Umbilical cord (tissue), 2 donors: ENCODE data around the gene ZNF521. TPM values are rescaled to one million over a fixed set of nuclear protein-coding genes. Genes with fewer than 3 reads are reported as not detected.

ENCODE experiments used
- DNase-seq: peaks from one replicate; pipeline ENCODE4 v3.0.0-alpha.2; 2015; ENCODE audit warnings: low spot score
- total RNA-seq: library from RNA; depleted of rRNA; stranded (reverse); fragments of >200 nt; gene quantifications from one replicate; pipeline ENCODE4 v1.2.3, GENCODE V29; 2014; ENCODE audit warnings: low replicate concordance; ENCODE audit not compliant: insufficient read depth

The ZNF521 gene
- total RNA-seq, 1 donor from 2014 or later, result 50.6 TPM

DNA sequence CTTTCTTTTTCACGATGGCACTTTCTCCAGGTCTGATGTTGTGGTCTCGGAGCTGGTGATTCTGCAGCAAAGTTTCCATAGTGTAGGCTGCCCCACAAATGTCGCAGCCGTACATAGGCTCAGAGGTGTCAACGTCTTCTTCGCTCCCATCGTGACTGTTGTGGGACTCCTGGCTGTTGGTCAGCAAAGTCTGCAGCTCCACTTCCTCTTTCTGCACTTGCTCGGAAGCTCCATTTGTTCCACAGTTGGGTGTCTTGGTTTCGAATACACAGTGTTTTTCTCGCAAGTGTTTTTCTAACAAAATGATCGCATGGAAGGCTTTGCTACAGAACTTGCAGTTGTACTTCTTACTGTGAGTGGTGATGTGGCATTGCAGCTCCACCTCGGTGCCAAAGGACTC lies 126.8 kb downstream of the ZNF521 start:
- no peak for DNase-seq

DNA sequence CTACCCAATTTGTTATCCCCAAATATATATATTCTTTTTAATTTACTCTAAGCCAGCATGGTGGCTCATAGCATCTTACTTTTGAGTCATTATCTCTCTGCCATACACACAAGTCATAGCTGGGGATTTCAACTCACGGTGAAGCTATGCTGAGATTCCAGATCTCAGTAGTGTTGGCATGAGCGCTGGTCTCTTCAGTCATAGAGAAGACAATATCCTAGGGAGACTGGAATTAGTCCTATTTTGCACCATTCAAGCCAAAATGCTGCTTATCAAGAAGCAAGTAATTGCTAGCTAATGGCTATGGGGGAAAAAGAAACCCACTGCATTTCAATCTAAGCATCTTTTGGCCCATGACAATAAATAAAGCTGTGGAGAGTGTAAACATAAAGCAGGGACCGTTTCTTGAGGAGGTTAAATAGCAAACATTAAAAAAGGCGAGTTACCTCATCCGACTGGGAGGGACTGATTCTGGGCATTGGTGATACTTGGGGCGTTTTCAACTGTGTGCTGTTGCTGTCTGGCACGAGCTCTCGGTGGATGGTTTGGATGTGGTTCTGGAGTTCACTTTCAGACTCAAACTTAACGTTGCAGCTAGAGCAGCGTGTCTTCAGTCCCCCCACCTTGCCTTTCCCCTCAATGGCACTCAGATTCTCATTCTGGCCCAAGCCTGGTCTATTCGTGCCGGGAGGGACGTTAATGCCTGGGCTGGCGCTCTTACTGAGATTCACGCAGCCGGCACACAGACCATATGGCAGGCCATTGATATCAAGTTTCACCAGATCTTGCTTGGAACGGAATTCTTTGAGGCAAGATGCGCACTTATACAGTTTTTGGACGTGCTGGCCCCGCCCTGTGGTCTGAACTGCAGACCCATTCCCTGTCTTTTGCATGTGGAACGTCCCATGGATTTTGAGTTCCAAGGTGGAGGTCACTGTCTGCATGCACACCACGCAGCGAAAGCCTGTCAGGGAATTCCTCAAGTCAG lies 127.8 kb downstream of the ZNF521 start:
- no peak for DNase-seq

DNA sequence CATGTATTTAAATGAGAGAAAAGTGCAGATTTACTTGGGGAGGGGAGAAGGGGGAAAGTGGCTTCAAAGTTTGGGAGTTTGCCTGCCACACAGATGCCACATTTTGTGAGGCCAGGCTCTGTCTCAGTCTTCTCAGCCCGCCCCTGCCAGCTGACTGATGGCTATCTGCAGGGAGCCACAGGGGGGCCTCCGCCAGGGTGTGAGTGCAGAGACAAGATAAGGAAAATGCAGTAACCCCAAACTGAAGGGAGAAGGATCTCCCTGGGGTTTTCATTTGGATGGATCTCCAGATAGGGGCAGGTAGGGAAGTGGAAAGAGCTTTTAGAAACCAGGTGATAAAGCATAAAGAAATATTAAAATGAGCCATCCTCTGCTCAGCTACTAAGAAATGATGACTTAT lies 128.8 kb downstream of the ZNF521 start:
- DNase-seq, result no peak

DNA sequence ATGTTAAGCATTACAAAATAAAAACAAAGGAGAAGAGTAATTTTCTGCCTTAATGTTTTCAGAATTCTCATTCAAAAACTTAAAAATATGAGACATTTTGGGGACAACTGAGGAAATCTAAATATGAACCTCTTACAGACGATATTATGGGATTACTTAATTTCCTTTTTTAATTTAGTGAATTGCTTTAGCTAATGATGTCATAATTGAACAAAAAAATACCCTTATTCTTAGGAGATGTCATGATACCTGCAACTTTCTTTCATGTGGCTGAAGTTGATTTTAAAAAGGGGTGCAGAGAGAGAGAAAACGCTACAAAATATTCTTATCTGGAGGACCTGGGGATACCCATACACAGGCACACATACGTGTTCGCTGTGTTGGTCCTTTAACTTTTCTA lies 129.3 kb downstream of the ZNF521 start:
- DNase-seq, result no peak

DNA sequence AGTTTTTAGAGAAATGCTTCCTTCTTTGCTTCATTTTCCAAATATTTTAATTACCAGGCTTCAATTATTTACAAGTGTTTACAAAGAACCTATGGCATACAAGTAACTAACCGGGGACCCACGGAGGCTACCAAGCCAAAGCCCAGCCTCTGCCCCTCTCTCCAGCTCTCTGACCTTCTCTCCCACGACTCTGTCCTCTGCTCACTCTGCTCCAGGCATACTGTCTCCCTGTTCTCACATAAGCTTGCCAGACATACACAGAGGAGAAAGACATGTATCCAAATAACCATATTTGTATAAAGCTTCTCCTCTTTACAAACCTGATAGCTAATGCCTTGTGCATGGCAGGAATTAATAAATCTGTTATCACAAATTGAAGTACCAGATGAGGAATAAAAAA lies 141.3 kb downstream of the ZNF521 start:
- DNase-seq, result no peak

DNA sequence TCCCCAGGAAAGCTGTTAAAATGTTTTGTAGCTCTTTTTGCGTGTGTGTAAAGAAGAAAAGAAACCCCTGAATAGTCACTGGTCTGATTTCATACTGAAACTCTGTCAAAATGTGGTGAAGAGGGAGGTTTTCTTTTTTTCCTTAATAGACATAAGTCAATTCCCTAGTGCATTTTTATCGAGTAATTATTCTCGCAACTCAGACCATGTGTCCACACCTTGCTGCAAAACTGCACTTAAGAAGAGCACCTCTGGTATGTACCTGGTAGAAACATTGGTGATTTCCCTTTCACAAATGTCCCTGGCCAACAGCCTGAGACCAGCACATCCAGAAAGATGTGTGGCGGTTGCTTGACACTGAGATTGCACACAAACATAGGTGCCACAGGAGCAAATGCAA lies 159.9 kb downstream of the ZNF521 start:
- no peak for DNase-seq

DNA sequence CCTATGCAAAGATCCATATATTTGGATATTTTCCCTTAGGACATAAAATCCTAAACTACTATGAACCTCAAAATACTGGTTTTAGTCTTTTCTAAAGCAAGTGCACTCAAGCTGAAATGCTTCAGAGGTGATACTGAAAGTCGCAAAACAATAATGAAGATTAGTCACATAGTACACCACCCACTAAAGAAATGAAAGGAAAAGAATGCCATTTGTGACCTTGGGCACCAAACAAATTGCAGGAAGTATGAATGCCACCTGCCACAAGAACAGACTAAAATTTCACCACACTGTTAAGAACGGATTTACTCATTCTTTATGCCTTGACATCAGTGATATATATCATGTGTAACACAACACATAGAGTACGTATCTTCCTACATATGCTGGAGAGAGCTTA lies 161.5 kb downstream of the ZNF521 start:
- no peak for DNase-seq

DNA sequence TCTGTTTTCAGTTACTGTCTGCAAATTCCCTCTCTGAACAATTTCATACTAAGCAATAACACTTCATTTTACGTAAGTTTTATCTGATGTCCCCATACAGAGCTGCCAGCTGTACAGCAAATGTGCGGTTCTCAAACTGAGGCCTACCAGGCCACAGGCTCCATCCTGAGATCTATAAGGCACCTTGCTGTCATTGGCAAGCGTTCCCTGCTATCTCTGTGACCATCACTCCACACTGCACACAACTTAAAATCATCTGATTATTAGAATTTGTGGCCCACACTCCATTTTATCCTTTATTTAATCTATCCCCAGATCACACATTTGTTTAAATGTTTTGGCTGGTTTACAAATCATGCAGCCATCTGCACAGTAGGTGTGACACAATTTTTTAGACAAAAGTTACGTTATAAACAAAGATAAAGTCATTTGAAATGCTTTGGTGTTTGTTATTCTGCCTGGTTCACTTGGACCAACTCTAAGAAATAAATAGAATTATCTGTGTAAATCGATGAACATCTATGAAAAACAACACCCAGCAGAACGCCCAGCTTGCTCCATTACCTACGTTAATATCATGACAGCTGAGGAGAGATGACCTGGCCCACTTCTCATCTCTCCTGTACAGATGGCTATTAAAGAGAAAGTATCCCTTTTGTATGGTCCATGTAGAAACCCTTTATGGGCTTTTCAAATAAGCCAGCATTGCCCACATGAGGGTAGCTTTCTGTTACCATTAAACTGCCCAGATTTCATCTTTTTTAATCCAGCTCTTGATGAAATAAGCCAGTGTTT lies 162.4 kb downstream of the ZNF521 start:
- no peak for DNase-seq

DNA sequence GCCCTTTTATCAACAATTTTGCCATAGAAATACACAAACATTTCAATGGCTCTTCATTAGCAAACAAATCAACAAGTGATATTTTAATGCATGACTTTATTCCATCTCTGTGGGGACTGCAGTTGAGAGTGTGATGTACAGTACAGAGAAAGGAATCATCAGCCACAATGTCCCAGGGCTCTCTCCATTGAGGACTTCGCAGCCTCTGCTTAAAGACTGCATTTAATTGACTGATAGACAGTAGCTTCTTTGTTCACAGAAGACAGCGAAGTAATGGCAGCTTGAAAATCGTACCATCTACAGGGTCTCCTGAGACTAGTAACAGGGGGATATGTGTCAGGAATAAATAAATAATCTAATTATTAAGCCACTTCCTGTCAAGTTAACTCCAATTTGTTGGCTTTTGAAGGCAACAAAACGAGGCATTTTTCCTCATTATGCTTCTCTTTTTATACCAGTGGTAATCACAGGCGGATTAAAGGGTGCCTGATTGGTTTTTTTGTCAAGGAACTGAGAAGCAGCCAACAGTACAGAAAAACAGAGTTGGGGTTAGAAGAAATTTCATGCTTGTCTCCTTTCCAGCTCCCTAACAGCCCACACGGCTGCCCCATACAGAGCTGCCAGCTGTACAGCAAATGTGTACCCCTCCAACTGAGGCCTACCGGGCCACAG lies 164.3 kb downstream of the ZNF521 start:
- no peak for DNase-seq

DNA sequence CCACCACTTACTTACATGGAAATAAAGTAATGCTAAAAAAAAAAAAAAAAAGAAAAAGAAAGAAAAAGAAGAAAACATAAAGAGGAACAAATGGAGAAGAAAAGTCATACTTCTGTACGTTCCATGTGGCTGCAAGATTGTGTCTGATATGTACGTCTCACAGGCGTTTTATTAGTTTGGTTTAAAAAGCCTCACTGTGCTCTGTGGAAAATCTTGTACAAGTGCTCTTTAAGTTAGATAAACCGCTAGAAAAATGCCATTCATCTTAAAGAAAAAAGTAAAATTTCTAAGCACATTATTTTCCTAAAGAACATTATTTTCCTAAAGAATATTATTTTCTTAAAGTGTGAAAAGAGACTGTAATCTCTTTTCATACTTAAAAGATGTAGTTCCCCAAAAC lies 165.1 kb downstream of the ZNF521 start:
- no peak for DNase-seq

DNA sequence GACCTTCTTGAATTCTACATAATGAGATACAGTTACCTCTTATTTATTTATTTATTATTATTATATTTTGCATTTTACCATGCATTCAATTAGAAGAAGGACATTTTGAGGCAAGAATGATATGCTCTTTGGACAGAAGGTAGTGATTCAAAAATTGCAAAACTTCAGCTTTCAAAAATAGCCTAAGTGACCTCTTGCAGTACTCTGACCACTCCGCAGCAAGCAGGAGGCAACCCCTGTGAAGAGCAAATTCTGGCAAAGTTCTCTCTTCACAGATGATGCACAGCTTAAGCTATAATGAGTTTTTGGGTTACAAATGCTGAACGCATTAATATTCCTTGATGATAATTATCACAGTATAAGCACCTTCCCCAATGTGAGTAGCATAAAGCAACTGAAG lies 170.0 kb downstream of the ZNF521 start:
- DNase-seq, result no peak

DNA sequence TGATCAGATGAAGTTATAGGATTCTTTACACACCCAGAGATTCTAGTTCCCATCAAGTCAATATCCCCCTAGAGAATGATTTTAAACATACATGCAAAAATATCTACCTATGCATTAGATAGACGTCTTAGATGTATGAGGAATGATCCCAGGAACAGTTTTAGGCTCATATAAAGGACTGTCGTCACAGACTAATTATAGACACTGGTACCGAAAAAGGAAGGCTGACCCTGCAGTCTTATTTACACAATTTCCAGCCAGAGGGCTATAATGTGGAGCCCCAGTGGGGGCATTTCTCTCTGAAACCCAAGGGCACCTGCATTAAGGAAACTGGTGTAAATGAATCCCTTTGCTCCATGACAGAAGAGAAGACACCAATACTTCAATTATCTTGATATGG lies 170.4 kb downstream of the ZNF521 start:
- no peak for DNase-seq

DNA sequence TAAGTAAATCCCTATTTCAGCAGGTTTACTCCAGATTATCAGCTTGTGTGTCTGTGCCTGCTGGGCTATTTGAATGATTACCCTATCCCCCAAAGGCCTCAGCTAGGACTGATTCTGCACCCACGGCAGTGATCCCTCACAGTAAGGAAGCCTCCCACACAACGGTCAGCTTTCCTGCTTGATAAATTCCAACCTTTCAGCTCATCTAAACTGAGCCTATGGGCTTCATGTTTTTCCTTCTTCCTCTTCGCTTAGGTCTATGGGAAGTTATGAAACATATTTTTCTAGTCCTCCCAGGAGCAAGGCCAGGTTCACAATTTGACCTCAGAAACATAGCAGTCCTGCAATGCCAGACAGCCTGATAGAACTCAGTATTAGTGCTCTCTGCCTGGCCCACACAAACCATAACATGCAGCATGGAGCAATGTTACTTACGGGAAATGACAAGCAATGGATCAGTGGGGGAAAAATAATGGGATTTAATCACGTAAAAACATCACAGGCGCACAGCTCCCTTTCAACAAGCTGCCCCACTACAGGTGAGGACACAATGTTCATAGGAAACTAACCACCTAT lies 170.9 kb downstream of the ZNF521 start:
- DNase-seq, result no peak

DNA sequence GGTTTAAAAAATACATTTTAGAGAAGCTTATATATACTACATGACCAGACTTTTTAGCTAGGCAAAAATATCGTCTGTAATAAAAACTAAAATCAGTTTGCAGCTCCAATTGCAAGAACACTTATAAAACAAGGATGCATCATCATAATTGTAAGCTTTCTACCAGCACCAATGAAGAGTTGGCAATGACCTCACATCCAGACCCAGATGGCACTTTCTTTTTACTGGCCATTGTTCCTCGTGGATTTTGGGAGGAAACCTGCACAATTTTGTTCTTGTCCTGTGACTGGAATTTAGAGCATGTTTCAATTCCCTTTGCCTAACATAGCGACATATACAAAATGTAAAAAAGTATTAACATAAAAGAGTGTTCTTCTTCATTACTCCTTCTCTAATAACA lies 174.3 kb downstream of the ZNF521 start:
- no peak for DNase-seq

DNA sequence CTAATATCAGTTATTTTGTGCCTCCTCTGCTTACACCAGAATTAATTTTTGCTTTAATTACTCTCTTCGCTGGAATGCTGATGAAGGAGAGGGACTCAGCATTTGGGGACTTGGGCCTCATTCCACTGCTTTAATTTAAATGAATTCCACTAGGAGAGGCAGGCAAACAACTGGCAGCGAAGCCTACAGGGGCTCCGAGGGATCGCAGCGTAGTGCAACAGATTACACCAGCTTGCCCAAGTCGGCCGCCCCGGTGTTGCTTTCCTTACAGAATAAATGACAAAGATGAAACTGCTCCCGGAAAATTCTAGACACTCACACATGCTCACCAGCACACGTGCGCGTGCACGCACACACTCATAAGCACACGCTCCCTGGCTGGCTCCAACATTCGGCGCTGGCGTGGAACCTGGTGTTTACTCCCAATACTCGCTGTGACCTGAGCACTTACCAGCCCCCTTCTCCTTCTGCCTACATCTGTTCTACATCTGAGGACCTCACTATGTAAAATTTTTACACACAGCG lies 175.4 kb downstream of the ZNF521 start:
- no peak for DNase-seq

DNA sequence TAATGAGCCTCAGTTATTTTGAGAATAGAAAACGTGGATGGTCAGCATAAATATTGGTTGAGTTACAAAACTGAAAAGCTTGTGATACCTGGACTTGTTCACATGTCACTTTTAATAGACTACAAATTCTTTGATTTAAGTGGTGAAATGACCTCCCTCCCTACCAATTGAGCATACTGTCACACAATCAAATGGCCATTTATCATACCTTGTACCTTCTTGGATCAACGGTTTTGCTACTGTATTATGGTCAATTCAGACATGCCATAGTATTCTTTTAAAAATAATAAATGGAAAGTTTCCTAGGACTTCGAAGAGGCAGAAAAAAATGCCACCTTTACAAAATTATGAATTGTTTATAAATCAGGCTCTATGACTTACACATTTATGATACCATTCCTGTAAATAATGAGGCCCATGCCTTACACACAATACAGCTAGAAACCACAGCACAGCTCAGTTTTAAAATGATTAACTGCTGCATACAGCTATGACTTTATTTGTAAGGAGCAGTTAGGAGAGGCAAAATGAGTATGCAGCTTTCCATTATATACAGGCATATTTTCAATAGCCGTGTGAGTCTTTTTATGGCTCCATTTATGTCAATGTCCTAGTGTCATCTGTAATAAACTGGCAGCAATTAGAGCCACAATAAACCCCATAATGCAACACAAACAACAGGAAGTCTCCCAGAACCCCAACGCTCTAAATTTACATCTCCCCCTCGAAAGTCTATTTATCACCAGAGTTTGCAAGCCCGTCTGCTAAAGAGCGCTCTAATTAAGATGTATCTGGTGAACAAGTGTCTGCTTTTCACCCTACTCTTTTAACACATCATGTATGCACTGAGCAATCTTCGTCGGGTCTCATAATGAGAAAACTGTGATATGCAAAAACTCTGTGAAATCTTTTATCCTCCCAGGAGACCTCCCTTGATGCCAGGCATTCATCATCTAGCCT lies 176.1 kb downstream of the ZNF521 start:
- no peak for DNase-seq

DNA sequence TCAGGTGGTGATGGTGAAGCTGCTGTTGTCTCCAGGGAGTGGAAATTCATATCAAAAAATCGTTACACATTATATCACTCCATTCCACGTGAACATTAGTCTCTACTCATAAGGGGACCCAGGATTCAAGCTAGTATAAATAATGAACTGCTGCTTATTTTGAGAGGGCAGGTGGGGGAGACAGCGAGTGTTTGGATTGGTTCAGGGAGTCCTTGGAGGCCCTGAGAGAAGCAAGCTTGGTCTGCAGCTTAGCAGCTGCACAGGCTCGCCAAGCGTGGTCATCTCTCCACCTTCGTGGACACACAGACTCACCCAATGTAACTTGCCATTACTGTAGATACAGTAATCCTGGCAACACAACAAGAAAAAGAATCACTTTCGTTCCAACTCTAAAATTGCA lies 177.6 kb downstream of the ZNF521 start:
- DNase-seq, result no peak

DNA sequence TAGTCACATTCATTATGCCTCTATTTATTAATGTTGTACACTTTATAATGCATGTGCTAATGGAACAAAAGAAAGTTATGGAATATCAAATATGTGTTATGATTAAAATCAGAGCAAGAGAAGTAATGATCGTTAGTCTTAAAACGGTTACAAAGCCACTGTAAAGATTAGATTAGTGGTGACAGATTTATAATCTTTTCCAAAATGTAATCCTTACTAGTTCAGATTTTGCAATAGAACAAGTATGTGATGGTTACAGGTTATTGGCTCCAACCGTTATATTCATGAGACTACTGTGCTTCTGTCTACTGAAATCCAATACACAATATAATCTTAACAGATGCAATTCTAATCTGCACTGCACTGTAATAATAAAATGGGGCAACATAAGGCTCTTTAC lies 180.6 kb downstream of the ZNF521 start:
- DNase-seq, result no peak

DNA sequence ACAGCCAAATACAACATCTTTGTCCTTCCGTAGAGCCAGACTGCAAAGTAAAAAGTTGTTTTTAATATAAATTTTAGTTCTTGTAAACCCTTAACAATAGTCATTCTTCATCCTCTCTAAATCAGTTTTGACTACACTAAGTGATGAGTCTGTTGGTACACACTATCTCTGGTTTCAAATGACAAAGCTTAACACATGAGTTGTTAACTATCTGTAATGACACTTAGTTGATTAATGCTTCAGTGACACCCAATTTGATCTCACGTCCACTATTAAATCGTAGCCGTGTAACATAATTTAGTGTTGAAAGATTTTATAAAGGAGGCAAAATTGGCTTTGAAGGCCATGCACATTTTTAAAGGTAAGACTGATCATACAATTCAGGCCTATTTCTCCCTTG lies 181.6 kb downstream of the ZNF521 start:
- no peak for DNase-seq

DNA sequence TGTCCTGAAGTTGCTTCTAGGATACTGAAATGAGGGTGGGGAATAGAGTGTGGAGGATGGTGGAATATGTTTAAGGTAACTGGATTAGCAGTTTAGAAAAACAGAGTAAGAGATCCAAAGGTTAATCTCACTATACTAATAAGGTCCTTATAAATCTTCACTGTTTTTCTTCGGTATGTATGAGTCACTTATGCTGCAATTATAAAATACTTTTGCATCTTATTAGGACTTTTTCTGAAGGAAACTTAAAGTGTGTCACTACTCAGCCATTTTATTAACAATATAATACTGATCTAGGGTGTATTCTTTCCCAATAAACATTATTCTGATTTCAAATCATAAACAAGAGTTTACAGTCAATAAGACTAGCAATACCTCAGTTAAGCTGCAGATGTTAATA lies 182.3 kb downstream of the ZNF521 start:
- DNase-seq, result no peak
